HG03175 (cell line): ENCODE results near the gene RASA4B.
"Not testable (repeated sequence)": the region's sequence is repeated elsewhere in the genome, so short reads cannot be mapped to it uniquely, and the experiment has no call there.

Experiments used
- ATAC-seq: cut with Tn5 transposase; IDR thresholded peaks from one replicate; pipeline ENCODE4 v1.9.1; 2021; ENCODE audit warnings: mild to moderate bottlenecking, moderate library complexity; ENCODE audit not compliant: unreplicated experiment

Gene RASA4B

GRCh38 chr7:102517550-102518147 lies at the start of gene RASA4B:
RASA4B (minus strand) TSS chr7:102517777; CDS start chr7:102517710, 67 bp downstream.
- ATAC-seq: peak; percentile 75

GRCh38 chr7:102550808-102551422 lies 33.3 kb upstream of the RASA4B start, which contains the start of gene SPDYE2:
SPDYE2 (plus strand) TSS chr7:102551226; CDS start chr7:102553256, 2,030 bp downstream.
- ATAC-seq: not testable (repeated sequence)

GRCh38 chr7:102546353-102546752 lies 28.8 kb upstream of the RASA4B start:
- ATAC-seq: peak; percentile 86

GRCh38 chr7:102545288-102545687 lies 27.7 kb upstream of the RASA4B start:
- ATAC-seq: not testable (repeated sequence)

- ATAC-seq: not testable (repeated sequence)
These were observed 26.8 kb upstream of the RASA4B start for GRCh38 chr7:102544372-102544771.

- ATAC-seq: not testable (repeated sequence)
These were observed 26.0 kb upstream of the RASA4B start, which contains the start of gene UPK3BL2 for GRCh38 chr7:102543596-102543995. UPK3BL2 (minus strand) TSS chr7:102543696; CDS start chr7:102543636, 60 bp downstream.

GRCh38 chr7:102542771-102543170 lies 25.2 kb upstream of the RASA4B start:
- ATAC-seq: not testable (repeated sequence)

- ATAC-seq: not testable (repeated sequence)
These were observed 24.5 kb upstream of the RASA4B start for GRCh38 chr7:102542083-102542482.

- ATAC-seq: not testable (repeated sequence)
These were observed 23.0 kb upstream of the RASA4B start for GRCh38 chr7:102540604-102541003.

- not testable (repeated sequence) for ATAC-seq
These were observed 17.6 kb upstream of the RASA4B start for GRCh38 chr7:102535062-102535615.

GRCh38 chr7:102532127-102532526 lies 14.6 kb upstream of the RASA4B start:
- ATAC-seq: not testable (repeated sequence)

- not testable (repeated sequence) for ATAC-seq
These were observed 14.0 kb upstream of the RASA4B start for GRCh38 chr7:102531583-102531982.

GRCh38 chr7:102527822-102528793 lies 10.5 kb upstream of the RASA4B start:
- ATAC-seq: not testable (repeated sequence)

- ATAC-seq: not testable (repeated sequence)
These were observed 9.6 kb upstream of the RASA4B start for GRCh38 chr7:102527182-102527581.

GRCh38 chr7:102524803-102525202 lies 7.2 kb upstream of the RASA4B start:
- not testable (repeated sequence) for ATAC-seq

- ATAC-seq: not testable (repeated sequence)
These were observed 3.2 kb upstream of the RASA4B start for GRCh38 chr7:102520797-102521196.

- ATAC-seq: not testable (repeated sequence)
These were observed 626 bp downstream of the RASA4B start for GRCh38 chr7:102516951-102517350.

GRCh38 chr7:102515889-102516288 lies 1.7 kb downstream of the RASA4B start:
- not testable (repeated sequence) for ATAC-seq

- ATAC-seq: peak; percentile 70
These were observed 2.5 kb downstream of the RASA4B start for GRCh38 chr7:102514881-102515721.
